PFSK-1 (cell line): ENCODE measurements around the gene ZNF622.

Source experiments
- POLR2AphosphoS5 ChIP-seq: IDR thresholded peaks from 2 replicates; pipeline ENCODE4 v1.6.1; 2012; ENCODE audit warnings: low read depth, mild to moderate bottlenecking, control low read depth, low read length, moderate library complexity
- REST ChIP-seq, 2 experiments: IDR thresholded peaks; 2 replicates each; pipeline versions ENCODE4 v1.6.1 to v1.8.0; 2011 to 2012; ENCODE audit warnings: low read depth in 2 of 2, low read length in 2 of 2, control low read depth in 1 of 2, inconsistent platforms in 1 of 2, mild to moderate bottlenecking in 1 of 2, moderate library complexity in 1 of 2; ENCODE audit not compliant: insufficient read depth in 1 of 2
- SIN3A ChIP-seq: IDR thresholded peaks from 2 replicates; pipeline ENCODE4 v1.6.1; 2012; ENCODE audit warnings: mild to moderate bottlenecking, low read length, moderate library complexity, borderline replicate concordance; ENCODE audit not compliant: insufficient read depth

GRCh38 chr5:16428359-16428758, 37.2 kb downstream of the ZNF622 start:
- TF ChIP-seq POLR2AphosphoS5 (no peak), REST (IDR thresholded peaks at IDR 0.05; ENCODE audit: insufficient read depth in 1 of 2, low read depth in 2 of 2, low read length in 2 of 2) (no peak), SIN3A (no peak)
